HG03045 (cell line): Measurements from ENCODE around the gene SBDS.
"Not testable (repeated sequence)": the region's sequence is repeated elsewhere in the genome, so short reads cannot be mapped to it uniquely, and the experiment has no call there.

Experiments
- ATAC-seq: cut with Tn5 transposase; IDR thresholded peaks from one replicate; pipeline ENCODE4 v1.9.1; 2021; ENCODE audit warnings: mild to moderate bottlenecking, moderate library complexity; ENCODE audit not compliant: unreplicated experiment

SBDS gene

DNA sequence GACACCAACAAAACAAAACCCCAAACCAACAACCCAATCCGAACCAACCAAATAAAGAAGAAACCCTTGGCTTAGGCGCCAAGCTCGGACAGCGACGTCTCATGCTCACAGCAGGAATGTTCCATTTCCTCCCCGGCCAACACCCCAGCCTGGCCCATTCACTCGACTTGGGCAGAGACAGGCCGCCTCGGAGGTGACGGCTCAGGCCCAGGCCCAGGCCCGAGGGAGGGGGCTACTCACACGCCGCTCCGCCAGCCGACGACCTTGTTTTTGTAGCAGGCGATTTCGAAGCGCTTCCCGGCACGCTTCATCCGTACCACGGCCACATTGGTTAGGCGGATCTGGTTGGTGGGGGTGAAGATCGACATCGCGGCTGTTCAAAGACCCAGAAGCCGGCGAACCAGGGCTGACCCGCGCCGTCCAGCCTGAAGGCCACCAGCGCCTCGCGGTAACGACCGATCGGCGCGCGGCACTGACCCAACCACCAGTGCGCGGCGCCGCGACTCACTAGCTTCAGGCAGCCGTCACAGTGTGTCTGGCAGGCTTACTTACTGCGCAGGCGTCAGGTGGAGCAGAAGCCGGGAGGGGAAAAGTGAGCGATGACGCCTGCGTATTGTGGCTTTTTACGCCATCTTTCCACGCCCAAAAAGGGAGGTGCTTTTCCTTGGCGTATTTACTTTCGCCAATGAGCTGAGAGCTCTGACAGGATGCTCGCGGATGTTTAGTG is at the start of gene SBDS:
Gene SBDS, minus strand, starts transcription at position 537 of the 727 bp plus-strand sequence. Its CDS starts 169 bp downstream, at position 368.
- ATAC-seq: peak; percentile 64

DNA sequence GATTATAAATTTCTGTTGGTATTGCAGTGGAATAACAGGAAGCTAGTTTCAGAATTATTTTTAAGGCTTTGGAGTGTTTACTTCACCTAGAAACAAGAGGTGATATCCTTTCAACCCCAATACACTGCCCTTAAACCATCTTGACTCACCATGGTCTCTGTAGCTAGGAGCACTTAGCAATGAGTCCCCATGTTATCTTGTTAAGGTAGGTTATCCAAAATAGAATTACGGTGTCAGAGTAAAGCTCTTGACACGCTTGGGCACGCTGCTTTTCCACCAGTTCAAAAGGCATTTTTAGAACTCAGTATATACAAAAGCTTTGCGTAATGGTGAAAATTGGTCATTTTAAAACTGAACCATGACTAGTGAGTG is 48.2 kb upstream of the SBDS start:
- not testable (repeated sequence) for ATAC-seq

- not testable (repeated sequence) for ATAC-seq
Measured at GRCh38 chr7:67042781-67043558, 47.6 kb upstream of the SBDS start.

GRCh38 chr7:67040832-67041231 is 45.4 kb upstream of the SBDS start:
- ATAC-seq: not testable (repeated sequence)

DNA sequence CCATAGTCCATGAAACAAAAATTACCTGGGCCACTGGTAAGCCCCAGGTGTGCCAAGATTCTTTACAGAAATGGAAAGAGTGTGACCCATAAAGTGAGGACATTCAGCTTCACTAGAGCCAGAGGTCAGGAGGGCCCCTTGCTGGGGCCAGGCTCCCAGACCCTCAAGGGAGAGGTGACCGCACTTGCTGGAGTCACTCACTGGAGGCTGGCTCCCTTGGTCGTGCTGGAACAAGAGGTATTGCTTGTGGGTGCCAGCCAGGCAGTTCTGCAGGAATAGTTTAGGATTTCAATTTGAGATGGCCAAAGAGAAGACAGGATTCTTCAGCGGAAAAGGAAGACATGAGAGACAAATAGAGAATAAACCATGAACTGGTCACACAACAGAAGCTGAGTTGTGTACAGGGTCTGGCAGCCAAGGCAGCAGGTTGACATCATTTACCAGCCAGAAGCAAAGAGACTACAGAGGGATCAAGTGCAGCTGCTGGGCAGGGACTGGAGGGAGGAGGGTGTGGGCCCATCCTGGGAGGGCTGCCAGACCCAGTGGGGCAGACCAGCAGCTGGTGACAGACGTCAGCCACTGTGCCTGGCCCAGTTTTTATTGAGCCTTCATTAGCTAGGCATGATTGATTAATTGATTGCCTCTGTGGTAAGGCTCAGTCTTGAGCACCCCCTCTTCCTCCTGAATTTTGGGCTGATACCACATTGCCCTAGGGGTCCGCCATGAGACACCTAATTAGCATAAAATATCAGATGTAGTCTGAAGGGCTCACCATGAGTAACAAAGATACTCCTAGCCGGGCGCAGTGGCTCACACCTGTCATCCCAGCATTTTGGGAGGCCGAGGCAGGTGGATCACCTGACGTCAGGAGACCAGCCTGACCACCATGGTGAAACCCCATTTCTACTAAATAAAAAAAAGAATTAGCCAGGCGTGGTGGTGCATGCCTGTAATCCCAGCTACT is 41.3 kb upstream of the SBDS start:
- ATAC-seq: not testable (repeated sequence)

GRCh38 chr7:67033251-67033650 is 37.9 kb upstream of the SBDS start:
- no peak for ATAC-seq

- ATAC-seq: not testable (repeated sequence)
Measured at GRCh38 chr7:67031685-67032084, 36.3 kb upstream of the SBDS start.

GRCh38 chr7:67025459-67025858 is 30.1 kb upstream of the SBDS start:
- ATAC-seq: not testable (repeated sequence)

DNA sequence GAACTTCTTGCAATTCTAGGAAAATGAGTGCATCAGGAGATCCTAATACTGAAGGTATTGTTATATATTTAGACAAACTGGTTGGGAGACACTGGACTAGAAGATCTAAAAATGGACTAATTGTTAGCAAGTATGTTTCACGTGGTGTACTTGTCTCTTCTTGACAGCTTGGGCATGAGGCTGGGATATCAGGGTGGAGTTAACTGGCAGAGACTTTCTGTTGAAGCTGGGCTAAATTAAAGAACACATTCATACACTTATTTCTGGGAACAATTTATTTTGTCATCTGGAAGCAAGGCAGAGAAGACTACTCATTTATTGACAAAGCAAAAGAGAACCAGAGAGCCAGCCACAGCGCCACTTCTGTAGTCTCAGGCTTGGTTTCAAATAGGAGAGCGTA is 27.1 kb upstream of the SBDS start:
- ATAC-seq: no peak

DNA sequence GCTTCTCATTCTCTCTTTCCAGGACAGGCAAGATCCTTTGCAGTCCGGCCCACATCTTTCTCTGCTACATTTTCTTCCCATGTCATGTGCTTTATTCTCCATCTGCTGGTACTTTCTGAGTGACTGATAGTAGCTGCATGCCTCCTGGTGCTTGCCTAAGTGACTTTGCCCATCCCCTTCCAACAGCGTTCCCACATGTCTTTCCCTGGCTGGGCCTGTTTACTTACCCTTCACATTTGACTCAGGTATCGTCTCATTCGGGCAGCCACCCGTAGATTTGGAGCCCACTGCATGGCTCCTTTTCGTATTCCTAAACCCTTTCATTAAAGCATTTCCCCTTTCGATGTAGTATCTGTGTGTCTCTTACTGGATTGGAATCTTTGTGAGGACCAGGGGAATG is 25.9 kb upstream of the SBDS start:
- no peak for ATAC-seq

GRCh38 chr7:67019562-67020390 is 24.4 kb upstream of the SBDS start:
- ATAC-seq: no peak

GRCh38 chr7:67018940-67019339 is 23.6 kb upstream of the SBDS start:
- no peak for ATAC-seq

DNA sequence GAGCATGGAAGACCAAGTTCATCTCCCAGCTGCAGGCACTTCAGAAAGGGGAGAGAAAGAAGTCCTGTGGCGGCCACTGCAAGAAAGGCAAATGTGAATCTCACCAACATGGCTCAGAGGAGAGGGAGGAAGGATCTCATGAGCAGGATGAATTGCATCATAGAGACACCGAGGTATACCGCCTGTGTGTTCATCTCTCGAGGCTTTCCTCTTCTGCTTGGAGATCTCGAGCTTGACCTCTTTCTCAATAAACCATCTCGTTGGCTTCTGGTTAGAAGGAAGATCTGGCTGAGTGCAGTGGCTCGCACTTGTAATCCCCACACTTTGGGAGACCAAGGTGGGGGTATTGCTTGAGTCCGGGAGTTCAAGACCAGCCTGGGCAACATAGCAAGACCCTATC is 22.6 kb upstream of the SBDS start:
- ATAC-seq: not testable (repeated sequence)

DNA sequence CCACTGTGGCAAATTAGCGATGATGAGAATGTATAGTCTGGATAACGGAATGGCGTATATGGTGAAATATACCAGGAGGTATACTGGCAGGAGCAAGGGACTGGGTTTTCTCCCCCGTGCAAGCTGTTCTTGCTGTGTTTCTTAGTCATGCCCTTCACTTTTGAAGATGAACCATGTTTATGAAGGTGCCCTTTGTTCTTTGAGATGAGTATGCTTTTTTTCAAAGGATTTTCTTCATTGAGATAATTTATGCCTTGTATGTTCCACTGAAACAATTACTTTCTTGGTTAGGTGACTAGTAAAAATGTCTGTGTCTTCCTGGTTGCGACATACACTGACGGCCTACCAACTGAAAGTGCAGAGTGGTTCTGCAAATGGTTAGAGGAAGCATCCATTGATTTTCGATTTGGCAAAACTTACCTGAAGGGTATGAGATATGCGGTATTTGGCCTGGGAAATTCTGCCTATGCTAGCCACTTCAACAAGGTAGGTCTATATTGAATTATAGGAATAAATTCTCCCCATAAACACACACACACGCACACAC is 18.8 kb upstream of the SBDS start:
- ATAC-seq: not testable (repeated sequence)

GRCh38 chr7:67009677-67010076 is 14.3 kb upstream of the SBDS start:
- ATAC-seq: not testable (repeated sequence)

DNA sequence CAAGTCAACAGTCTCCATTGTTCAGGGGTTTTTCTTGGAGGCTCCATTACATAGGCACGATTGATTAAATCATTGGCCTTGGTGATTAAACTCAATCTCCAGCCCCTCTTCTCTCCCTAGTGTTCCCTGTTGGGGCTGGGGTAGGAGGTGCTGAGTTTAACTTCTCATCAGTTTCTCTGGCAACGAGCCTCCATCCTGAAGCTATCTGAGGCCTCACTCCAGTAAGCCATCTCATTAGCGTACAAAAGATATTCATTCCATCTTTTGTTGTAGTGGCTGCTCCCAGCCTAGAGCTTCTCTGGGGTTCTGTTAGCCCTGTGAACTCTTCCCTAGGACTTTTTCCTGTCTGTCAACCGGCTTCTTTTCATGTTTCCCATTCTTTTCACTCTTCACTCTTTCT is 12.9 kb upstream of the SBDS start:
- ATAC-seq: no peak

- no peak for ATAC-seq
Measured at GRCh38 chr7:67006965-67007364, 11.6 kb upstream of the SBDS start.

- not testable (repeated sequence) for ATAC-seq
Measured at GRCh38 chr7:67004145-67004544, 8.8 kb upstream of the SBDS start.

DNA sequence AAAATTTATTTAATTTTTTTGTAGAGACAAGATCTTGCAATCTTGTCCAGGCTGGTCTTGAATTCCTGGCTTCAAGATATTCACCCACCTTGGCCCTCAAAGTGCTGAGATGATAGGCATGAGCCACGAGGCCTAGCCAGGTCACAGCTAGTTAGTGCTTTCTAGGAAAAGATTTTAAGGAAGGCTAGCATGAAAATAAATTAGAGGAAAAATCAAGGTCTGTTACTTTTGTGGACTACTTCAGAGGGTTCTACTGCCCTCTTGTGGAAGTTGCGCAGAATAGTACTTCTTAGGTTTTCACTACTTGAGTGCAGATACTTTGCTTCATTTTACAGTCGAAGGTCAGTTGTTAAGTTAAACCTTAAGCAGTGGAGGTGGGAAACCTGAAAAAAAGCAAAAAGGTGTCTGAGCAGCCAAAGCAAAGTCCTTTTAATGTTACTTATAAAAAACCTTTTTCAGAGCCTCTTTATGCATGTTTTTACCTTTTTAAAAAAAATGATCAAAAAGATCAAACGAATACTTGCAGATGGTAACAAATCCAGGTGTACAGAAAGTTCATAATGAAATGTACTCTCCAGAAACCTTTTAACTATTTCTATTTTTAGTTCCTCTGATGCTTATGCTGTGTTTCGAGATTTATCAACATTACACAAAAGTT is 5.3 kb upstream of the SBDS start:
- not testable (repeated sequence) for ATAC-seq
